ENCODE results near the gene SH3RF3. TPM values are rescaled to one million over a fixed set of nuclear protein-coding genes. Genes with fewer than 3 reads are reported as not detected.

SH3RF3 gene
- total and polyA plus RNA-seq, 2 of the 13 experiments (the other 11 are each of a cell fraction or from before 2014, with no cell fraction given) = 0.04 TPM; not detected in 1

DNA sequence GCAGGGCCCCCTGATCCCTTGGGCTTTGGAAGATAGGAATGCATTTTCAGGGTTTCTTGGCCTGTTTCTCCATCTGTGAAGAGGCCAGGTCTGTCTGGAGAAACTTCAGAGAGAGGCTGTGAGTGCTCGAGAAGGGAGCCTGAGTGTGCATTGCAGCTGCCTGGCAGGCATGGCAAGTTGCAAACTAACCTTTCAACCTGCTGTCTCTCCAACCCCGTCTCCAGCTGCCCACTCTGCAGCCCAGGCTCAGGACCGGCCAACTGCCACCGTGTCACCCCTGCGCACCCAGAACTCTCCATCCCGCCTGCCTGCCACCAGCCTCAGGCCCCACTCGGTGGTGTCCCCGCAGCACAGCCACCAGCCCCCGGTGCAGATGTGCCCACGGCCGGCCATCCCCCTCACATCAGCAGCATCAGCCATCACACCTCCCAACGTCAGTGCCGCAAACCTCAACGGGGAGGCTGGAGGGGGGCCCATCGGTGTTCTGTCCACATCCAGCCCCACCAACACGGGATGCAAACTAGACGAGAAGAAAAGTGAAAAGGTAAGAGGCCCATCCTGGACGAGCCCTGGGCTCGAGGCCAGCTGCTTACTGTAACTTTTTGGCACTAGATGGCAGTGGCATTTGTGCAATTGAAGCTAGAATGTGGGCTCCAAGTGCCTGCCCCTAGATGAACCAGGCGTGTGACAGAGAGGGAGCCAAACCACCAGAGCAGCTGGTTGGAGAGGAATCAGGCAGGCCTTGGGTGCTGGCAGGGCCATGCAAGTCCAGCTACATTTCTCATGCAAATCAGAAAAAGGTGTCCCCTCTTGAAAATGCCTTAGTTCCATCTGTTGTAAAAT is 320.2 kb downstream of the SH3RF3 start:
- DNase-seq (ENCODE audit: low spot score) = no peak

More for the DNA sequence above, 320.2 kb downstream of the SH3RF3 start:
- CTCF ChIA-PET (ENCODE audit: low intra/inter-chr PET ratio, low total read pairs) = no interaction called here
- Histone ChIP-seq H3K36me3 (replicated peaks in 1 of 2; ENCODE audit: control insufficient read depth in 1 of 2, insufficient read depth in 2 of 2, low read length in 2 of 2) (no peaks in the 10 kb centered on the region), H3K9ac (ENCODE audit: insufficient read depth, low read depth, low read length) (no peak overlapping the region), H3K4me1 (ENCODE audit: insufficient read depth, low read length) (no peaks in the 10 kb centered on the region), H3K27ac (ENCODE audit: extremely low read length, insufficient read depth, low read length) (no peak overlapping the region), H3K9me3 (ENCODE audit: low read length) (peaks cover 9% of the 10 kb centered on the region; the same call in 1 of the 2 replicates), H3K27me3 (ENCODE audit: control insufficient read depth in 1 of 2, insufficient read depth in 2 of 2, low read length in 2 of 2) (peaks cover 0 to 2% of the 10 kb centered on the region in 2 experiments; a peak in 2 of 5 replicates), H3K4me3 (replicated peaks in 1 of 3; ENCODE audit: insufficient read depth in 1 of 3, low read depth in 2 of 3, low read length in 3 of 3) (no peak overlapping the region), H3K4me2 (ENCODE audit: low read depth, low read length) (no peak overlapping the region), H3K79me2 (ENCODE audit: insufficient read depth, low read length) (no peaks in the 10 kb centered on the region), H2AFZ (ENCODE audit: low read length) (no peak overlapping the region), H4K20me1 (ENCODE audit: insufficient read depth, low read length) (no peaks in the 10 kb centered on the region)
- no TSS peak for BruUV-seq (replicated peaks)
- TF ChIP-seq, protein P1, sequence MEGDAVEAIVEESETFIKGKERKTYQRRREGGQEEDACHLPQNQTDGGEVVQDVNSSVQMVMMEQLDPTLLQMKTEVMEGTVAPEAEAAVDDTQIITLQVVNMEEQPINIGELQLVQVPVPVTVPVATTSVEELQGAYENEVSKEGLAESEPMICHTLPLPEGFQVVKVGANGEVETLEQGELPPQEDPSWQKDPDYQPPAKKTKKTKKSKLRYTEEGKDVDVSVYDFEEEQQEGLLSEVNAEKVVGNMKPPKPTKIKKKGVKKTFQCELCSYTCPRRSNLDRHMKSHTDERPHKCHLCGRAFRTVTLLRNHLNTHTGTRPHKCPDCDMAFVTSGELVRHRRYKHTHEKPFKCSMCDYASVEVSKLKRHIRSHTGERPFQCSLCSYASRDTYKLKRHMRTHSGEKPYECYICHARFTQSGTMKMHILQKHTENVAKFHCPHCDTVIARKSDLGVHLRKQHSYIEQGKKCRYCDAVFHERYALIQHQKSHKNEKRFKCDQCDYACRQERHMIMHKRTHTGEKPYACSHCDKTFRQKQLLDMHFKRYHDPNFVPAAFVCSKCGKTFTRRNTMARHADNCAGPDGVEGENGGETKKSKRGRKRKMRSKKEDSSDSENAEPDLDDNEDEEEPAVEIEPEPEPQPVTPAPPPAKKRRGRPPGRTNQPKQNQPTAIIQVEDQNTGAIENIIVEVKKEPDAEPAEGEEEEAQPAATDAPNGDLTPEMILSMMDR (CRISPR knock-in tag; IDR thresholded peaks at IDR 0.05) = peak; percentile 11; the same call in 1 of the 2 replicates
- TF ChIP-seq PPARG (CRISPR knock-in tag; conservative IDR thresholded peaks at IDR 0.05) = no peak
- FAIRE-seq (no peak), ATAC-seq (peak; percentile 55)
- WGBS (ENCODE audit: low lambda C conversion rate) = 41% methylated on average over 15 of the region's 20 CpGs
- in situ Hi-C loops (cut with HindIII; ENCODE audit: extremely low pct_ligation_motif_present, low pct_unique_long_range_greater_than_20kb) = no loop called here
- POLR2A ChIA-PET = no interaction called here
- intact Hi-C loops (cut with micrococcal nuclease; ENCODE audit: unreplicated experiment) = no loop called here
